HG03039 (cell line): ENCODE data around the gene CCDC57.

Experiments
- ATAC-seq: cut with Tn5 transposase; IDR thresholded peaks from one replicate; pipeline ENCODE4 v1.9.1; 2021; ENCODE audit warnings: mild to moderate bottlenecking, moderate library complexity; ENCODE audit not compliant: unreplicated experiment

CCDC57 gene

DNA sequence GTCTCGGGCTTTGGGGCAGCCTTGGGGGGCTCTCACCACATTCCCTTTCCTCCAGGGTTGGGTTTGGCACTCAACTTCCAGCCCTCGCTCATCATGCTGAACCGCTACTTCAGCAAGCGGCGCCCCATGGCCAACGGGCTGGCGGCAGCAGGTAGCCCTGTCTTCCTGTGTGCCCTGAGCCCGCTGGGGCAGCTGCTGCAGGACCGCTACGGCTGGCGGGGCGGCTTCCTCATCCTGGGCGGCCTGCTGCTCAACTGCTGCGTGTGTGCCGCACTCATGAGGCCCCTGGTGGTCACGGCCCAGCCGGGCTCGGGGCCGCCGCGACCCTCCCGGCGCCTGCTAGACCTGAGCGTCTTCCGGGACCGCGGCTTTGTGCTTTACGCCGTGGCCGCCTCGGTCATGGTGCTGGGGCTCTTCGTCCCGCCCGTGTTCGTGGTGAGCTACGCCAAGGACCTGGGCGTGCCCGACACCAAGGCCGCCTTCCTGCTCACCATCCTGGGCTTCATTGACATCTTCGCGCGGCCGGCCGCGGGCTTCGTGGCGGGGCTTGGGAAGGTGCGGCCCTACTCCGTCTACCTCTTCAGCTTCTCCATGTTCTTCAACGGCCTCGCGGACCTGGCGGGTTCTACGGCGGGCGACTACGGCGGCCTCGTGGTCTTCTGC lies 24.6 kb upstream of the CCDC57 start:
- ATAC-seq: no peak

DNA sequence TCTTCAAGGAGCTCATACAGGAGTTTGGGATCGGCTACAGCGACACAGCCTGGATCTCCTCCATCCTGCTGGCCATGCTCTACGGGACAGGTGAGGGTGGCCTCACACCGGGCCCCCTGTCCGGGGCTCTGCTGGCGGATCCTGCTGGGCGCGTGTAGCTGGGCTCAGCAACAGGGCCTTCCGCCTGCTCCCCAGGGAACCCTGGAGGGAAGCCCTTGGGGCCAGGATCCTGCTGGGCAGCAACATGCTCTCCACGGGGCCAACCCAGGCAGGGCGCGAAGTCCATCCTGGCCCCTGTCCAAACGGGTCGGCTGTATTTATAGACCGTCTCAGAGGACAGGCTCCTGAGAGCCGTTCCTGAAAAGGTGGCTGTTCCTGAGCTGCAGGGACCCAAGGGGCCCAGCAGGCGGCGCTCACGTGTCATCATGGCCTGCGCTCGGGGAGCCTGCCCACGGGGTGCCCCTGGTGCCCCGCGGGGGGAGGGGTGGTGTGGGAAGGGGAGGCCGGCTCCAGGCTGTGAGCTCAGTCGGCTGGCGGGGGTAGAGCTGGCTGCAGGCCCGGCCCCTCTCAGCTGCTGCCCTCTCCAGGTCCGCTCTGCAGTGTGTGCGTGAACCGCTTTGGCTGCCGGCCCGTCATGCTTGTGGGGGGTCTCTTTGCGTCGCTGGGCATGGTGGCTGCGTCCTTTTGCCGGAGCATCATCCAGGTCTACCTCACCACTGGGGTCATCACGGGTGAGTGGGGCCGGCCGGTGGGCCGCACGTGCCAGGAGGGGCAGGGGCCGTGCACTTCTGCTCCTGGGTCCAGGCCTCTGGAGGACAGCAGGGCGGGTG lies 23.7 kb upstream of the CCDC57 start:
- no peak for ATAC-seq

DNA sequence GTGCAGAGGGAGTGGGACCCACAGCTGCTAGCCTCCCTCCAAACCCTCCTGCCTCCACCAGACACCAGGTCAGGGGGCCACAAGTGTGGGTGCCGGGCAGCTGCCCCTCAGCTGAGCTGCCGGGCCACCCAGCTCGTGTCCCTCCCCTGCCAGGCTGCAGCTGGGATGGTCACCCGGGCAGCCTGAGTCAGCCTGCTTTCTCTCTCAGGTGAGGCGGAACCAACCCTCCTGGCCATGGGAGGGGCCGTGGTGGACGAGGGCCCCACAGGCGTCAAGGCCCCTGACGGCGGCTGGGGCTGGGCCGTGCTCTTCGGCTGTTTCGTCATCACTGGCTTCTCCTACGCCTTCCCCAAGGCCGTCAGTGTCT lies 23.1 kb upstream of the CCDC57 start:
- ATAC-seq: no peak

DNA sequence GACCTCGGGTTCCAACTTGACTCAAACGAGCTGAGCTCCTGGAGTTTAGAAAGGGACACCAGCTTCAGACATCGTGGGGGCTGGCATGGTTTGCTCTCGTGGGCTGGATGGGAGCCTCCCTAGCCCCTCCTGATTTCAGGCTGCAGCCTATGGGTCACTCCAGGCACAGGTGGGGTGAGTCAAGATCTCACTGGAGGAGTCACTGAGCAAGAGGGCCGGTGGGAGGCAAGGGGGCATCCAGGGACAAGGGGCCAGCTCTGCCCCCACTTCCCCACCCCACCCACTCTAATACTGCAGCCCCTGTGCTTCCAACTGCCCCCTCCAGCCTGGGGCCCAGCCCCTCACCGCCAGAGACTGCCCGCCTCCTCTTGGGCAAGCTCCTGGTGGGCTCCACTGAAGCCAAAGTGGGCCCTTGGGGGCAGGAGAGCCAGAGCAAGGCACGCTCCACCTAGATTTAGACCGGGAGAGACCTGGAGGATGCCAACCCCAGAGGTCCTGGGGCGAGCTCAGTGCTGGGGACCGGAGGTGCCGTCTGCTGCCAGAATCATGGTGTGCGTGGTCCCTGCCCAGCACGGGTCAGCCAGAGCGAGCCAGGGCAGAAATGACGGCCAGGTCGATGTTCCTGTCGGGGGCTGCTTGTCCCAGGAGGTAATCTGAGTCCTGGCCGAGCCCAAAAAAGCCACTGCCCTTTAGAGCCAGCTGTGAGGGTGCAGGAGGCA lies 22.6 kb upstream of the CCDC57 start:
- no peak for ATAC-seq

DNA sequence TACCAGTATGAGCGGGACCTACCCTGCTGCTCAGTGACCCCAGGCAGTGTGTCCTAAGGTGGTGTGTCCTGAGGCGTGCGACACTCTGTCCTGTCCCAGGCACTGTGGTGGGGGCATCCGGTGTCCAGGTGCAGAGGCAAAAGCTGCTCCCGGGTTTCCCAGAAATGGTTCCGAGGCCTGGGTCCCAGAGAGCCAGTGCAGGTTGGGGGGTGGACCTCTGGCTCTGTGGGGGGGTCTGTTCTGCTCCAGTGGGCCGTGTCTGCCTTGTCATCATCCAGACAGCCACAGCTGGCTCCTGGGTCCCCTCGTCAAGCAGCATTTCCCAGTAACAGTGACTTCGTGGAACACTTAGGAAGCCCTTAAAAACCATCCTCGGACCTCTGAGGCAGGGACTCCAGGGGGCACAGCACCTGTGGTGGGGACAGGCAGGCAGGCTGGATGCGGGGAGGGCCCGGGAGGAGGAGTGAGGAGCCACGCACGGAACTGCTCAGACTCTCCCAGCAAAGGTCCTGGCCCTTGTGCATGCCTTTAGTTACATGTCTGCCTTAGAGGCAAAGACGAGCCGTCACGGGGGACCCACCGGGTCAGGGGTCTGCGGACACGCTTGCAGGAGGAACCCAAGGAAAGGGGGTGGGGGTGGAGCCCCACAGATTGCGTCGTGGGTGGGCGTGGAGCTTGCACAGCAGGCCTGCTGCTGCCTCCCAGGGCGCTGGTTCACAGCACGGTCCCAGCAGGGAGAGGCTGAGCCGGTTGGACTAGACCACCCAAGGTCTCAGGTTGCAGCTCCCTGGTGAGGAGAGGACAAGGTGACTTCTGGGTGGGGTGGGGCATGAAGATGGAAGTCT lies 21.8 kb upstream of the CCDC57 start:
- ATAC-seq: no peak

DNA sequence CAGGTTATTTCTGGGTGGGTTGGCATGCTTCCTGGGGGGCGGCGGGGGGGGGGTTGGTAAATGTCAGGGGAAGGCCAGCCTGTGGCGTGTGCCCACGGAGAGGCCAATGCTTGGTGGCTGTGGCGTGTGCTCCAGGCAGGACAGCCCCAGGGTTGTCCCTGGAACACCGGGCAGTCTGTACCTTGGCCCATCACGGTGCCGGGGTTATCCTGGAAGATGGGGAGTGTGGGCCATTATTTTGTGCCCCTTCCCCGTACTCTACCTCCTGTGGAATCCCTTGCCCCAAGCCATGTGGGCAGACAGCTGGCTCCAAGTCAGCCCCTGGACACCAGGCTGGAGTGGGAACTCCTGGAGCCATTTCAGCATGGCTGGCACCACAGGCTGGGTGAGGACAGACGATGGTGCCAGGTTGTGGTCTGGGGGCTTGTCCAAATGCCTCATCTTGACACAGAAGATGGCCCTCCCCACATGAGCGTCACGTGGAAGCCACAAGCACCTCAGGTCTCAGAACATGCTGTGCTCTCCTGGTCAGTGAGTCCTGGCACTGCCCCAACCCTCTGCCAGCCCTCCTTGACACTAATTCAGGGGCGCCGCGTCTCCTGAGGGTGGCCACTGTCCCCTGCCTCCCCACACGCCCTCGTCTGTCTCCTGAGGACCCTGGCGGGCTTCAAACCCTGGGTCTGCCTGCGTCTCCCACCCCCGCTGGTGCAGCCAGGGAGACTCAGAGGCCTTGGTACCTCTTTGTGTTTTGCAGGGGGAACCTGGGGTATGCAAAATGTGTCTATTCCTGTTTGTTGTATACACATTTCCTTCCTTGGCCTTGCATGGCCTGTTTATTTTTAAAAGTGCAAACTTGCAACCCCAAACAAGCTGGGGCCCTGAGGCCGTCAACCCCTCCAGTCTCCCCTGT lies 20.5 kb upstream of the CCDC57 start:
- ATAC-seq: no peak

DNA sequence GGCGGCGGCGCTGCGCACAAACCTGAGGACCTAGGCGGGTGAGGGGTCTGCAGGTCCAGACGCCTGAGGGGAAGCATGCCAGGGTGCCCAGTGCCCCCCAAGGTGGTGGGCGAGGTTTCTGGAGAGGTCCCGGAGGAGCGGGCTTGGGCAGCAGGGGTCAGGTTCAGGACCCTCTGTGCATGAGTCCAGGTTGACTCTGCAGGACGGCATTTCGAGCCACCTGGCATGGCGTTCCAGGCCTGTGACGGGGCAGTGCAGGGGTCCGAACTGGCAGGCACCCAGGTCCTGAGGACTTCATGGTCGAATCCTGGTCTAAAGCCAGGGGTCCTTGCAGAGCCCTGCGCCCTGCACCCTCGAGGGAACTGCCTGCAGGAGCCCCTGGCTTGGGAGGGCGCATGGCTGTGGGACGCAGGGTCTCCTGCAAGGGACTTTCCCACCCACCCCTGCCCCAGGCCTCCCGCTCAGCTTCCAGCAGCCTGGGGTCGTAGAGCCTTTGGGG lies 19.7 kb upstream of the CCDC57 start:
- no peak for ATAC-seq

DNA sequence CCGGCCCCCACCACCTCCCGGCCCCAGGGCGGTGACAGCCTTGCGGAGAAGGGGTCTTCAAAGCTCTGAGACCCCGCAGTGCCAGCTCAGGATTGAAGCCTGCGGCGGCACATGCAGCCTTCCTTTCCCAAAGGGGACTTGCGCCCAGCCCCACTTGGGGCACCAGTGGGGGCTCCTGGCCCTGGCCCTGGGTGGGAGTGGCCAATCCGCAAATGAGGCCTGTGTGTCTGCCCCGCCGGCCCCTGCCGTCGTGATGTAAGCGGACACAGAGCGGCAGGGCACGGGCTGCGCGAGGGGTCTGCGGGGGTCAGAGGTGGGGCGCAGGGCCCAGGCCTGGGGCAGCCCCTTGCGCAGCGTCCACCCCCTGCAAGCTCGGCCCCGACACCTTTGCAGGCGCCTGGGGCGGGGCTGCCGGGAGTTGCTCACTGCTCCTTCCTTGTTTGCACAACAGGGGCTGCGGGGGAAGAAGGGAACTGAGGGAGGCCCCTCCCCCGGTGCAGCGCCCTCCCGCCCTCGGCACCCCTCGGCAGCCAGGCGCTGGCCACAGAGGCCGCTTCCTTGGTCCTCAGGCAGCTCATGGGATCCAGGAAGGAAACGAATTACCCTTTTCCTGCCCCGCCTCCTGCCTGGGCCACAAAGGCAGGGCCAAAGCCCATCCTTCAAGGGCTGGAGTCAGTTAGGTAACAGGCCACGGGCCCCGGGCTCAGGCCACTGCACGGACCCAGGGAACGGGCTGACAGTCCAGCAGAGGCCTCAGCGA lies 19.1 kb upstream of the CCDC57 start:
- no peak for ATAC-seq

DNA sequence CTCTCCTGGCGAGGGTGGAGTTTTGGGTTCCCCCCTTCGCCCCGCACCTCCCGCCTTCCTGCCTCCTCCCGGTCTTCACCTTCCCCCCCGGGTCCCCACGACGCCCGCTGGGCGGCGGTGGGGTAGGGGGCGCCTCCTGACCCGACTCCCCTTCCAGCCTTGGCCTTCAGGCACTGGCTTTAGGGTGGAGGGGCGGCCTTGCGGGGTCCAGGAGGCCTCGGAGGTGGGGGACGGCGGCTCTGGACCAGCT lies 18.6 kb upstream of the CCDC57 start:
- ATAC-seq: no peak

DNA sequence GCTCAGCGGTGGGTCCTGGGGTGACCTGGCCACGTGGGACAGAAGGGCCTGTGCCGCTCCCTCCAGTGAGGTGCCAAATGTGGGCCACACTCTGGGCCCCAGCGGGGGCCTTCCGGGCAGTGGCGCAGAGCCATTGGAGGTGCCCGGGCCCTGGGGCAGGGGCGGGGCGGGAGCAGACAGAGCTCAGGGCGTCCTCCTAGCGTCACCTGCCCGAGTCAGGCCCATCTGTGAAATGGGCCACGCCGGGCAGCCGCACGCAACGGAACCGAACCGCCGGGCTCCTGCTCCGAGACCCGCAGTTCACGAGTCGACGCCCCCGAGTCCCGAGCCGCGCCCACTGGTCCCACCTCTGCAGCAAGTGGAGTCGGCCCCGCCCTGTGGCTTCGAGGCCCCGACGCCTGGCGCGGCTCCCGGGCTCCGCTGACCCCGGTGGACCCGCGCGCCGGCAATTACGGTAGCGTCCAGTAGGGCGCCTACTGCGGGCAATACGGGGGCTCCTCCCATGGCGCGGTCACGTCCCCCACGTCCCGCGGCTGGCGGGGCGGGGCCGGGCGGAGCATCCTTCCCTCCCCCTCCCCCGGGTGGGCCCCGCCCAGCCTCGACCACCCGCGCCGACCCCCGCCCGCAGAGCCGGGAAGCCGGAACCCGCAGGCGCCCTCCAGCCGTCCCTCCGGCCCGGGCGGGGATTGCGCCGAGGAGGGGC lies 18.1 kb upstream of the CCDC57 start:
- no peak for ATAC-seq

DNA sequence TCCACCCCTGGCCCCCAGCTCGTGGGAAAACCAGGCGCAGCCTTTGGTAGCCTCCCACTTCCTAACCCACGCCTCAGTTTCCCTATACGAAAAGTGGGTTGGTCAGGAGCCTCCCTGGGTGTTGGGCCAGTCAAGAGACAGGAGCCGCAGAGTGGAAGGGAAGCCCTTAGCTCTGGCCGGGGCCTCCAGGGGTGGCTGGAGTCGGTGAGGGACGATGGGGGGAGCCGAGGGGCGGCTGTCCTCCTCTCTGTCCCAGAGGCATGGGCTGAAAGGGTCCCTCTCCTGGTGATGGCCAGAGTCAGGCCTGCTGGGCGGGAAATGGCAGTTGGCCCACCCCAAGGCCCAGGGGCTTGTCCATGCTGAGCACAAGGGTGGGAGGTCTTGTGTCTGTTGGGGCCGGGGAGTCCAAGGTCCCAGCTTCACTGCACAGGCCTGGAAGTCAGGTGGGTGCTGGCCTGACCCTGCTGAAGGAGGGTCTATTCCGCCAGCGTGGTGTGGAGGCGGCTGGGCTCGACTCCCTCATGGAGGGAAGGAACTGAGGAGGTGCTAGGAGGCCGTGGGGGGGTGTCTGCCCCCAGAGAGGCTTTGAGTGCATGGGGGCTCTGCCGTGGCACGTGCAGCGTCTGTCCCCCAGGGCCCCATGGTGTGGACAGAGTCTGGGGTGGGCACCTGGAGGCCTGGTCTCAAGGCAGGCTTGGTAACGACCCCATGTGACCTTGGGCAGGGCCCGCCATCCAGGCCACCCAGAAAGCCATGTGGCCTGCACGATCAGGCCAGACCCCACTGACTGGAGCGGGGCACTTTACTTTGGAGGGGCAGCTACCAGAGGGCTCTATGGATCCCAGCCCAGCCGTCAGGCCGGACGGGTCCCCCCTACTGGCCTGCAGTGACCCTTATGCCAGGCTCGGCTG lies 17.3 kb upstream of the CCDC57 start:
- ATAC-seq: no peak

DNA sequence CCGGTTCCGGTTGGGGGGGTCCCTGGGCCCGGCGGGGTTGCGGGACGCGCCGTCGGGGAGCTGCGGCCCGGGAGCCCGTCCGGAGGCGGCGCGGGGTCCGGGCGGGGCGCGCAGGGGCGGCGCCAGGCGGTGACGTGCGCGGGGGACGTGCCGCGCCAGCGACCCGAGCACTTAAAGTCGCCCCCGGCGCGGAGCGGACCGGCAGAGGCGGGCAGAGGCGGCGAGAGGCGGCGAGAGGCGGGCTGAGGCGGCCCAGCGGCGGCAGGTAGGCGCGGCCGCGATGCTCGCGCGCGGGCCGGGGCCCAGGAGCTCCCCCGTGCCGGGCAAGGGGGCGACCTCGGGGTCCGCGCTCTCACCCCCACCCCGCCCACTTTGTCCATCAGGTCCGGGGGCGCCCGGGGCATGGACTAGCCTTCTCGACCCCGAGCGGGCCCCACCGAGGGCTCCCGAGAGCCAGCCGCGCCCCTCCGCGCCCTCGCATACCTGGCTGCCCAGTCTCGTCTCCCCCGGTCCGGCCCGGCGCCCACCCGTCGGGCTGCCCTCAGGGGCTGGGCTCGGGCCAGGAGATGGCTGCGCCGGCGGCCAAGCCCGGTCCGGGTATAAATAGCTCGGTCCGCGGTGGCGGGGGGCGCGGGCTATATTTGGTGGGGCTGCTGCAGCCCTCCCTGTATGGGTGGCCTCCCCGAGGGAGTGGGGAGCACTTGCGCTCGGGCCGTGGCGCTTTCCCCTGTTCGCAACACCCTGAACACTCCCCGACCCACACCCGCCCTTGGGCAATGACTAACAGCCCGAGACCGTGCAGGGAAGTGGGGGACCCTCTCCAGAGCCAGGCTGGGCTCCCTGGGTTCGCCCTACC lies 16.4 kb upstream of the CCDC57 start, which contains the start of gene SLC16A3:
SLC16A3 (plus strand) TSS at position 201 of the 856 bp plus-strand sequence. CDS start 6,967 bp downstream, outside the sequence.
- ATAC-seq: peak; percentile 35

DNA sequence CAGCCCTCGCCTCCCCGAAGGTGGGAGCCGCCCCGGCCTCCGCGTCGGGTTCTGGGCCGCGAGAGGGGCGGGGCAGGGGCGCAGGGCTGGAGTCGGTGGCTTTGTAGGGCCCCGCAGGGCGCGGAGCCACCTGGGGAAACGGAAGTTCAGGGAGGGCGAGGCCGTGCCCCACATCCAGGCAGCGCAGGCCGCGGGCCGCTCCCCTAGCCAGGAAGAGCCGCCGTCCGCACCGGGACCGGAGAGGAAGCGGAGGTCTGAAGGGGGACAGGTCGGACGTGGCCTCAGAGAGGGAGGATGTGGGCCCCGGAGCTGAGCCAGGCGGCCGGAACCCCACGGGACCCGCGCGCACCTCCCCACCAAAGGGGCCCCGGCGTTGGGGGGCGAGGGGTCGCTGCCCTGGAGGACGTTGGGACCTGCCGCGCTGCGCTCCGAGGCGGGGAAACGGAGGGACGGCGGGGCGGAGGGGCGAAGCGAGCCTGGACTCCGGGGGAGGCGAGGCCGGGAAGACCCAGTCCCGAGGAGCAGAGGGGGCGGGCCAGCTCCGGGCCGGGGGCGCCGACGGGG lies 15.7 kb upstream of the CCDC57 start:
- no peak for ATAC-seq

DNA sequence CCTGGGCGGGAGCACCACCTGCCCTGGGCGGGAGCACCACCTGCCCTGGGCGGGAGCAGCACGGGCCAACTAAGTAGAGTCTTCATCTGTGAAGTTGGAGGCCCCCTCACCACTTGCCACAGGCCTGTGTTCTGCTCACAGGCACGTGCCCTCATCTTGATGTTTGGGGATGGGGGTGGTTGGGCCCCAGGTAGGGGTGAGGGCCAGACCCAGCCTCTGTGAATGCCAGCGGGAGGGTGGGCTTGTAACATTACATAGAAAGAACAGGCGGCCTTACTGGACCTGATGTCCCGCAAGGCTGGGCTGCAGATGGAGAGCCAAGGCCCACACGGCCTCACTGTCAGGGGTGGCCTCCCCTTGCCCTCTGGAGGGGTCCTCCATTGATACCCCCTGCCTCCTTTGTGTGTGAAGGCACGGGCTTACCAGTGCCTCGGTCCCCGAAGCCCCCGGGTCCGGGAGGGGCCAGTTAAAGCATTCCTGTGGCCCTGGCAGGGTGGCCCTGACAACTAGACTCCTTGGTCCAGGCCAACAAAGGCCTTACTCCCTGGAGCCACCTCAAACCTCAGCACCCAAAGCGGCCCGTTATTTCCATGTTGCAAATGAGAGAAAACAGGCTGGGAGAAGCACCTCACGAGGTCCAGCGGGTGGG lies 15.1 kb upstream of the CCDC57 start:
- no peak for ATAC-seq

DNA sequence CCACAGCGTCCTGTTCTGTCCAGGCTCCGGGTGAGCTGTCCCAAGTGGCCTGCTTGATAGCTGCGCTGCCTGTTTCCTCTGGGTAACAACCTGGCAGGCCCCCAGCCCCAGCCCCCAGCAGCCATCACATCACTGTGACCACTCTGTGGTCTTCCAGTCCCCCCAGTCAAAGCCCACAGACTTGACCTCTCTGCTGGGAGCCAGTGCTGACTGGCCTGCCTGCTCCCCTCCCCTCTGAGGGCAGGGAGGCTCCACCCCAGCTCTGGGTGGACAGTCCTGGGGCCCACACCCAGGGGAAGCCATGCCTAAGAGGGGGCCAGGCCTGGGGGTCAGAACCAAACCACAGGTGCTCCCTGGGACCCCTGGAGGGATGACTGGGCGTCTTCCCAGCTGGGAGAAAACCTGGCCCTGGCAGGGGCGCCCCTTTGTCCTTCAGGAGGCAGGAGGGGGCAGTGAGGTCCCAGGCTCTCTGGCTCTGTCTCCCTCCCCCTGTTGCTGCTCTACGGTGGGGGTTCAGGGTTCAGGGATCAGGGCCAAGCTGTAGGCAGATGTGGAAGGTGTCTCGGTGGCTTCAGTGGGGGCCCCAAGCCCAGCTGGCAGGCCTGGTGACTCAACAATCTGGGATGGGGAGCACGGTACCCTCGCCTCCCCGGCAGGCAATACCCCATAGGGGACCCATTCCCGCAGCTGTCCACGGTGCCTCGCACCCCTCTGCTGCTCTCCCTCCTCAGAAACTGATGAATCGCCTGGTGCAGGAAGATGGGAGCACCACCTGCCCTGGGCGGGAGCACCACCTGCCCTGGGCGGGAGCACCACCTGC lies 14.4 kb upstream of the CCDC57 start:
- ATAC-seq: no peak
